ENCODE data around the gene NAV1. TPM values are rescaled to one million over a fixed set of nuclear protein-coding genes. Genes with fewer than 3 reads are reported as not detected.

NAV1 gene
- total and polyA plus RNA-seq, 5 experiments from 2014 or later: 0.10 to 3.0 (median 1.9) TPM

DNA sequence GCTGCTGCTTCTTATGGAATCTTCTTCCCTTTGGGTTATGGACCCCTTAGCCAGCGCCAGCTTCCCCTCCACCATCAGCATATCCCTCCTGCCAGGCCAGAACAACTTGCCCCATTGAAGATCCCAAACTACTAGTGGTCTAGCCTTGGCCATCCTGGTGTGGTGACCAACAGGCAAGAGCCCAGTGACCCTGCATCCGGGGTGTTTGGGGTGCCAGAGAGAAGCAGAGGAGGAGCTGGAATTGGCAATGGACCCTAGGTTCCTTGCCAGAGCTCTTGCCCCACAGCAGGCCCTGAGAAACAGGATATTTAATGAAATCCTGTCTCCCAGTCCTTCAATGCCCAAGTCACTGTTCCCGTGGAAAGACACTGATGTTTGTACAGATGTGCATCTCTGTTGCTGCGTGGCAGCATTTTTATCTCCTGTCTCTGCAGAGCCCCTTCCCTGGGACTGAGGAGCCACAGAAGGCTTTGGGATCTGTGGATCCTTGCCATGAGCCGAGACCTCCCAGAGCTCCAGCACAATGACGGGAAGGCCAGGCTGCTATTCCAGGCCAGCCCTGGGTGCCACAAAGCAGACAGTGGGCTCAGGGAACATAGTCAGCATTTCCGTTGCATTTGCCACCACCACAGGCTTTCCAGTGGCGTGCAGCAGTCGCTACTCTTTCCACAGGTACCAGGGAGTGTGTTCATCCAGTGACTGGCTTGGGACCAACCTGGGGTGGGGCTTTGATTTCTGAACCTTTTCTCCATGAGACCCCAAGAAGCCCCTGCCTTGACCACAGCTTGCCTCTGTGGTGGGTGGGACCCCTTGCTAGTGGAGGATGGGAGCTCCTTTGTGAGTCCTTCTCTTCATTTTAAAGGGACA lies 21.6 kb downstream of the NAV1 start:
- ATAC-seq (no peak), DNase-seq (no peak)
- H3K36me3 Mint-ChIP-seq: no peaks in the 10 kb centered on the region
- POLR2A ChIA-PET: interaction anchor here (0.6 kb wide), 1 partner anchor 257 kb away, joined by 3 read pairs; no protein-coding TSS in a partner anchor
- no peaks in the 10 kb centered on the region for H3K9me3 Mint-ChIP-seq
- no peak overlapping the region for H3K4me3 Mint-ChIP-seq
- no peaks in the 10 kb centered on the region for H3K27me3 Mint-ChIP-seq
- H3K27ac Mint-ChIP-seq: no peak overlapping the region
- peaks cover 1 to 8% (median 3%) of the 10 kb centered on the region in 4 donors for H3K4me1 Mint-ChIP-seq

DNA sequence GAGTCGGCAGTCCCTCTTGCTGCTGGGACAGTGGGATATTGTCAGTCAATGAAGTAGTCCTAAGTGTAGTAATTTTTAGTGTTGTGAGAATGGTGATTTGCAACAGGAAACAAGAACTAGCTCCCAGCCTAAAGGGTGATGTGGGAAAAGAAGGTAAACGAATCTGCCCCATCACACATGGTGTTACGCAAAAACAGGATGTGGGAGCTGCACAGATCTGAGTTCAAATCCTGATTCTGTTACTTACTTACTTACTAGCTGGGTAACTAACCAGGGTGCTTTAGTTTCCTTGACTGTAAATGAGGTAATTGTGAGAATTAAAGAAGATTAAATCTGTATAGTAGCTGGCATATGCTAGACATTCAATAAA lies 22.3 kb downstream of the NAV1 start:
- POLR2A ChIA-PET: interaction anchor here (0.6 kb wide), 1 partner anchor 256 kb away, joined by 3 read pairs; no protein-coding TSS in a partner anchor
- ATAC-seq: no peak

DNA sequence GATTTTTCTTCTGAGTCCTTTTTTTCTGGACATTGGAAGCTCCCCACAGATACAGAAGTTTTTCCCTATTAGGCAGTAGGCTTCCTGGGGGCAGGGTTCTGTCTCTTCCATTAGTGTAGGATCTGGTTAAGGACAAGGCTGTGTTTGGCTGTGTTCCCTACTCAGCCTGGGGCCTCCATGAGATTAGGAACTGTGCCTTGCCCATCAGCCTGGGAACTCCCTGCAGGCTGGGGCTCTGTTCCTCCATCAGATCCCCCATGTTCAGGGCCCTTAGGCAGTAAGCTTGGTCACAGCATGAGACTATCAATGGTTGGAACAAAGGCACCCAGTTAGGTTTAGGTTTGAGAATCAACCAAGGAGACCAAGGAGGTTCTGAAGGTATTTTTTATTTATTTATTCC lies 22.7 kb downstream of the NAV1 start:
- Mint-ChIP-seq H3K27ac (no peak overlapping the region), H3K9me3 (no peaks in the 10 kb centered on the region), H3K4me3 (no peak overlapping the region), H3K4me1 (peaks cover 1 to 8% (median 3%) of the 10 kb centered on the region in 4 donors), H3K36me3 (no peaks in the 10 kb centered on the region), H3K27me3 (no peaks in the 10 kb centered on the region)
- POLR2A ChIA-PET: interaction anchor here (0.6 kb wide), 1 partner anchor 256 kb away, joined by 3 read pairs; no protein-coding TSS in a partner anchor
- no peak for DNase-seq
- ATAC-seq: no peak

More for the DNA sequence above, 22.3 kb downstream of the NAV1 start:
- no peak for DNase-seq
- Mint-ChIP-seq H3K4me1 (peaks cover 1 to 8% (median 3%) of the 10 kb centered on the region in 4 donors), H3K27ac (no peak overlapping the region), H3K36me3 (no peaks in the 10 kb centered on the region), H3K4me3 (no peak overlapping the region), H3K27me3 (no peaks in the 10 kb centered on the region), H3K9me3 (no peaks in the 10 kb centered on the region)

DNA sequence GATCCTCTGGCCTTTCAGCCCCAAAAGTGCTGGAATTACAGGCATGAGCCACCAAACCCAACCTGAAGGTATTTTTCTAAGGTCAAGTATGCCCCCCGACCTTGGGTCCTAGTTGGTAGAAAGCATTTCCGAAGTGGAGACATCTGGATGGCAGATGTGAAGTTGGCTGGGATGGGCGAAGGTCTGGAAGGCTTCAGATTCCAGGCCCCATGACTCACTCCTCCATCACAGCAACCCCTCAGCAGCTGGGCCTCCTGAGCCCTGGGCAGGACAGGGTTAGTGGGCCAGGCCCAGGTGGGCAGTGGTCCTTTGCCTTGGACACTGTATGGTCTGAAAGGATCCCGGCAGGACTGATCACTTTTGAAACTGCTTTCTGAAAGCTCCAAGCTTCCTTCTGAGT lies 23.3 kb downstream of the NAV1 start:
- POLR2A ChIA-PET: no interaction called here
- Mint-ChIP-seq H3K27ac (no peak overlapping the region), H3K27me3 (no peaks in the 10 kb centered on the region), H3K4me1 (peaks cover 1 to 8% (median 3%) of the 10 kb centered on the region in 4 donors), H3K4me3 (no peak overlapping the region), H3K36me3 (no peaks in the 10 kb centered on the region), H3K9me3 (no peaks in the 10 kb centered on the region)
- no peak for DNase-seq
- ATAC-seq: no peak

DNA sequence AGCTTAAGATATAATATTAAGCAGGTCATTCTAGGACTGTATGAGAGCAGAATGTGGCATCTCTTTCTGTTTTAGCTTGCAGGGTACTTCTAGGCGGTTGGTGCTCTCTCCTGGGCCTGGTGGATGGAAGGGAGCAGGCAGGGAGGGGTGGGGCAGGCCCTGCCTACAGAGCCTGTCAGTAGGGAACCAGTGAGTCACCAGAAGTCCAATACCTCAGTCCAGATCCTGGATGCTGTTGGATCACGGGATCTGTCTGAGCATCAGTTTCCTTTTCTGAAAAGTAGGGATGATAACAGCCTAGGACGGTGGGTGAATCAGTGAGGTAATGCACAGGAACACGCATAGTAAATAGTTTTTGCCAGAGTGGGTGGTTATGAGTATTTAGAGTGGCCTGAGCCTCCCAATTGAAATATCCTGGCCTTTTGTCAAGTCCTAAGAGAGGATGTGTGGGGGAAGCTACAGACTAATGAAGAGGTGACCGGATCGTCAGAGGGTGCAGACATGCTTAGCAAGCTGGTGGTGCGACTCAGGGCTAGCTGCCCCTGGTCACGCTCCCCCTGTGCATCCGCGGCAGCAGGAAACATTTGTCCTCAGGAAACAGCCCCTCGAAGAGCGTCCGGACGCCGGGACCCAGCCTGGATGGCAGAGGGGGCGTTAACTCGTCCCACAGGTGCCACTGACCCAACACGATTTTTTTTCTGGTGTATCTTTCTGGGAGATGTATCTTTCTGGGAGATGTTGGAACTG lies 23.9 kb downstream of the NAV1 start:
- H3K4me3 Mint-ChIP-seq: no peak overlapping the region
- peaks cover 1 to 8% (median 3%) of the 10 kb centered on the region in 4 donors for H3K4me1 Mint-ChIP-seq
- DNase-seq (no peak), ATAC-seq (no peak)
- no peaks in the 10 kb centered on the region for H3K36me3 Mint-ChIP-seq
- no peaks in the 10 kb centered on the region for H3K9me3 Mint-ChIP-seq
- POLR2A ChIA-PET: no interaction called here
- H3K27me3 Mint-ChIP-seq: no peaks in the 10 kb centered on the region
- H3K27ac Mint-ChIP-seq: peak overlapping the region in 1 of 10 donors; percentile 12

DNA sequence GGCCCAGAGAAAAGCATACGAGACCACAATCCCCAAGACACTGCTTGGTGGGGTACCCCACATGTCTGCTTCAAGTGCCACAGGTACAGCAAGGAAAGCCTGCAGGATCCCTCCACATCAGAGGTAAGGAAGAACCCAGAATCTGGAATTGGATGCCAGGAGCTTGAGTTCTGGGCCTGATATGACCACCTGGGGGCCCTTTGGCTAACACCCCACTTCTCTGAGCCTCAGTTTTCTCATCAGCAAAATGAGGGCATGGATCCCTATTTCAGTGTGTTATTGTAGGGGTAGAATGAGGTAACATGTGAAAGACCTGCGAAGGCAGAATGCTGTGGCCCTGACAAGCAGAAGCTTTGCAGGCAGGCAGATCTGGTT lies 24.5 kb downstream of the NAV1 start:
- DNase-seq: no peak
- Mint-ChIP-seq H3K36me3 (no peaks in the 10 kb centered on the region), H3K27ac (no peak overlapping the region), H3K4me1 (peaks cover 1 to 8% (median 3%) of the 10 kb centered on the region in 4 donors), H3K9me3 (no peaks in the 10 kb centered on the region), H3K27me3 (no peaks in the 10 kb centered on the region), H3K4me3 (peak overlapping the region in 1 of 10 donors; percentile 24)
- POLR2A ChIA-PET: no interaction called here
- ATAC-seq: no peak

DNA sequence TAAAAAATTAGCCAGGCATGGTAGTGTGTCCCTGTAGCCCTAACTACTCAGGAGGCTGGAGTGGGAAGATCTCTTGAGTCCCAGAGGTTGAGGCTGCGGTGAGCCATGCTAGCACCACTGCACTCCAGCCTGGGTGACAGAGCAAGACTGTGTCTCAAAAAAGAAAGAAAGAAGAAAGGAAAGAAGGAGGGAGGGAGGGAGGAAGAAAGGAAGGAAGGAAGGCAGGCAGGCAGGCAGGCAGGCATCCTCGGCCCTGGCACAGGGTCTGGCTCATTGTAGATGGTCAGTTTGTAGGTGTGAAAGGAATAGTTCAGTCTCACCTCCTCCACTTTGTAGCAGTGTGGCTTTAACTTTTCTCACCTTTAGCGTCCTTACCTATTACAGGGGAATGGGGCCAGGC lies 25.0 kb downstream of the NAV1 start:
- DNase-seq (no peak), ATAC-seq (no peak)
- Mint-ChIP-seq H3K4me1 (peaks cover 1 to 8% (median 3%) of the 10 kb centered on the region in 4 donors), H3K4me3 (no peak overlapping the region), H3K36me3 (no peaks in the 10 kb centered on the region), H3K27me3 (no peaks in the 10 kb centered on the region), H3K9me3 (no peaks in the 10 kb centered on the region), H3K27ac (peak overlapping the region in 1 of 10 donors; percentile 65)
- POLR2A ChIA-PET: no interaction called here

DNA sequence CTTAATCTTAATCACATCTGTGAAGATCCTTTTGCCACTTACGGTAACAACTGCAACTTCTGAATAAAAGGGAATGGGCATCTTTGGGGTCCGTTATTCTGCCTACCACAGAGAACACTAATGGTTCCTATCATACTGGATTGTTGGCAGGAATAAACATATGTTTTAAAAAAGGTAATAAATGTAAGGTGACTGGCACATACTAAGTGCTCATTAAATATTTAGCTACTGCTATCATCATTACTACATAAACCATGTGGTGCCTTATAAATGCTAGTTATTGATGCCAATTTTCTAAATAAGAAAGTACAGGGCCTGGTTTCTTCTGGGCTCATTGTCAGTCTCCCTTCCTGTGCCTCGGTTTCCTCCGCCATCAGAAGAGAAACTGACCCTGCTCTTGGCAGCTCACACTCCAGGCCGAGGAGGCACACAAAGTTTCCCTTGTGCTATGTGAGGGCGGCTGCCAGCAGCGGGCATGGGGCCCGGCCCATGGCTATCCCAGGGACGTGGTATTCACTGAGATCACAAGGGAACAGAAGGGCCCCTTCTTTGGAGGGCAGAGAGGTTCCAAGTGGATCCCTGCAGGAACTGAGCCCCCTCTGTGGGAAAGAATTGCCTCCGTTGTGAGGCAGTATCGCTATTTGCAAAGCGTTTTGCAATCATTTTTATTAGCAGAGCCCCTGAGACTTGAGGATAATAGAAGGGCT lies 26.2 kb downstream of the NAV1 start:
- Mint-ChIP-seq H3K4me1 (peaks cover 0 to under 1% (median 0%) of the 10 kb centered on the region in 4 donors), H3K36me3 (no peaks in the 10 kb centered on the region), H3K4me3 (no peak overlapping the region), H3K27me3 (no peaks in the 10 kb centered on the region), H3K27ac (no peak overlapping the region), H3K9me3 (no peaks in the 10 kb centered on the region)
- no peak for DNase-seq
- ATAC-seq: no peak
- POLR2A ChIA-PET: no interaction called here

DNA sequence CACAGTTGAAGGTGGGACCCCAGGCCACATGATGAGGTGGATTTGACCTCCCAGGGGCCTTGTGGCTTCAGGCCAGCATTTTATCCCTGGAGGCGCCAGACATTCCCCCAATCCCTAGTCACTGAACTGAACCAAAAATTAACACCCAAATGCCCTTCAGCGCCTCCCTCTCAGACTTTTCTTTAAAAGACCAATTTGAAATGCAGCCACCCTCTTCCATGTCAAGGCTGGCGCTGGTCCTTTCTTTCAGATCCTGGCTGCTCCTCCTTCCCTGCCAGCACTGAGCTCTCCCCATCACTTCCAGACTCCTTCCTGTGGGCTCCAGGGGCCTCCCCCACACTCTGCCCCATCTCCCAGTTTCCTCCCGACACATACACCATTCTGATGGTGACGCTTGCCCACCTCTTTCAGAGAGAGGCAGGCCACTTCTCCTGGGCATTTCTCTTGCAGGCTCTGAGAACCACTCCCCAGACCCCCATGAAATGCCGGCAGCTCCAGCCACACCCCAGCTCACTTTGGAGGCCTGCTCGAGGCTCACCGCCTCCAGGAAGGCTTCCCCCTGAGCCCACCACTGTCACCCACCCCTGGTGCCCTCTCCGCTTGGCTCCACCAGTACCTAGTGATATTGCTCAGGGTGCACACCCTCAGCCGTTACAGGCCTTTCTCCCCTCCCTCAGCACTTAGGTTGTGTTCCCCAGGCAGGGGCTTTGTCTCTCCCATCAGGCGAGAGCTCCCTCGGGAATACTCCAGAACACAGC lies 27.0 kb downstream of the NAV1 start:
- POLR2A ChIA-PET: no interaction called here
- no peaks in the 10 kb centered on the region for H3K4me1 Mint-ChIP-seq
- ATAC-seq (no peak), DNase-seq (no peak)
- H3K4me3 Mint-ChIP-seq: no peak overlapping the region
- H3K9me3 Mint-ChIP-seq: no peaks in the 10 kb centered on the region
- H3K27me3 Mint-ChIP-seq: no peaks in the 10 kb centered on the region
- H3K36me3 Mint-ChIP-seq: no peaks in the 10 kb centered on the region
- peak overlapping the region in 1 of 10 donors; percentile 83 for H3K27ac Mint-ChIP-seq

DNA sequence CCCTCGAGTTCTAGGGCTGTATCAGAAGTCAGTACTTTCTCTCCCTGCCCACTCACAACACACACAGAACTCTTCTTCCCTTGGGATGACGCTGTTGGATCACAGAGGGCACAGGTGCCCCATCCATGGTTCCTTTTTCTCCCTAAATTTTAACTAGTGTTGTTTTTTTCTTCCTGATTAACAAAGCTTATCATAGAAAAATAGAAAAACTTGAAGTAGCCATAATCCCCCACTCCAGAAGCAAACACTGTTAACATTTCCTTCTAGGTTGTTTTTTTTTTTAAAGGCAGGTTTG lies 27.5 kb downstream of the NAV1 start:
- Mint-ChIP-seq H3K9me3 (no peaks in the 10 kb centered on the region), H3K4me1 (no peaks in the 10 kb centered on the region), H3K4me3 (no peak overlapping the region), H3K27me3 (no peaks in the 10 kb centered on the region), H3K27ac (peak overlapping the region in 1 of 10 donors; percentile 24), H3K36me3 (no peaks in the 10 kb centered on the region)
- no peak for DNase-seq
- POLR2A ChIA-PET: no interaction called here
- no peak for ATAC-seq

DNA sequence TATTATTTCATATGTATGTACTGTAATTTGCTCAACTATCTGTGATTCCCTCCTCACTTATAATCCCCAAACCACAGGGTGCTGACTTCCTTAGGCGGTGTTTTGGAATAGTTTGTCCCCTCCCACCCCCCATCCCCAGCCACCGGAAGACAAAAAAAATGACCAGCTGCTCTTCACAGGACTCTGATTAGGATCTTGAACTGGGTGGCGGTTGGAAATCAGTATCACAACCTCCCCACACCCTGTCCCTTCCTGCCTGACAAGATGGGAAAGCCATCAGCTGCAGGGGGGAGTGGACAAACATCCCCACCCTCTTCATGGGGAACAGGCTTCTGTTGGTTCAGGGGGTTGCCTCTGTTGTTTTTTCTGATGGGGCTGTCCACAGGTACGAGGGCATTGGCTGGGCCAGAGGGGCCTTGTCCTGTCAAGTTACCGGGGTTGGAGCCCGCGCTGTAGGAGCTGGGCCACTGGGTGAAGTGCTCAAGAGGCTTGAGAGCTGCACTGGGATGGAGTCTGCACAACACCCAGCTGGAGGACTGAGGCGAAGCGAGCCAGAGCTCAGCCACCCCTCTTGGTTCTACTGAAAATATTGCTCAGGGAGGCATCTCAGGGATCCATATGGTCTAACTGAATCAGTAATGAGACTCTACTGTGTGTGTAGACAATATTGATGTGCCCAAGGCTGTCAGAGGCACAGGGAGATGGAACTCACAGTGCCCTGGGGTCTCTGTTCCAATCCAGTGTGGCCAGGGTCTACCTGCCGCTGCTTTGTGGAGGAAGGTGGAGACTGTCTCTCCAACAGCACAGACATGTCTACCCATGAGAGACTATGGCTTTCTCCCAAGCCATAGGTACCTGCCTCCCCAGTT lies 28.2 kb downstream of the NAV1 start:
- H3K4me3 Mint-ChIP-seq: no peak overlapping the region
- H3K27ac Mint-ChIP-seq: no peak overlapping the region
- no peaks in the 10 kb centered on the region for H3K4me1 Mint-ChIP-seq
- POLR2A ChIA-PET: no interaction called here
- DNase-seq (no peak), ATAC-seq (no peak)
- H3K36me3 Mint-ChIP-seq: no peaks in the 10 kb centered on the region
- H3K9me3 Mint-ChIP-seq: no peaks in the 10 kb centered on the region
- no peaks in the 10 kb centered on the region for H3K27me3 Mint-ChIP-seq

DNA sequence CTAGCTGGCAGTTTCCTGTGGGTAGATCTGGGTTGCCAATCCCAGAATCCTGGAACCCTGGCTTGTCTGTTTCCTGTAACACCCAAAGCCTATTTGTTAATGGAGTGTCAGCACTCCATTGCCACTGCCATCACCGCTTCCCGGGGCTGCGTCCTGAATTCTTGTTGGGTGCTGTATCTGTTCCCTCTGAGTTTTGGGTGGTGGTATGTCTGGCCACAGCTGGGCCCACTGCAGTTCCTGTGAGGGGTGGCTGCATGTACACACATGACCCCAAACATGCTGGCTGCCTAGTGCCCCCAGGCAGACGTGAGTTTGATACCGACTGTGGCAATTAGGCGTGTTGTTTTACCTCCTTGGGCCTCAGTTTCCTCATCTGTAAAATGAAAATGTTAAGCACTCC lies 29.3 kb downstream of the NAV1 start:
- peak overlapping the region in 1 of 10 donors; percentile 57 for H3K27ac Mint-ChIP-seq
- H3K4me1 Mint-ChIP-seq: peaks cover 3 to 7% (median 3%) of the 10 kb centered on the region in 4 donors
- no peaks in the 10 kb centered on the region for H3K27me3 Mint-ChIP-seq
- no peak overlapping the region for H3K4me3 Mint-ChIP-seq
- no peaks in the 10 kb centered on the region for H3K9me3 Mint-ChIP-seq
- ATAC-seq (no peak), DNase-seq (no peak)
- POLR2A ChIA-PET: no interaction called here
- no peaks in the 10 kb centered on the region for H3K36me3 Mint-ChIP-seq
